CD4-positive, alpha-beta T cell (primary cell): ENCODE results near the gene TRIP11. TPM values are rescaled to one million over a fixed set of nuclear protein-coding genes. Genes with fewer than 3 reads are reported as not detected.

ENCODE experiments used
- ATAC-seq: fragments of 200-7000 bp; cut with Tn5 transposase; one replicate; pipeline ENCODE4 v1.10.0; 2022; ENCODE audit warnings: mild to moderate bottlenecking; ENCODE audit not compliant: poor library complexity
- CTCF ChIA-PET: fragments of 350-600 bp; sonication (Branson Sonifier 250); formaldehyde crosslinking; loops from one replicate; lab custom pipeline; 2021; ENCODE audit warnings: antibody characterized with exemption, inconsistent platforms; lab: Charles Lee
- POLR2A ChIA-PET: fragments of 350-600 bp; sonication (Branson Sonifier 250); formaldehyde crosslinking; loops from one replicate; lab custom pipeline; 2021; ENCODE audit warnings: antibody characterized with exemption, inconsistent platforms; lab: Charles Lee
- DNase-seq, 14 experiments: peaks; one replicate each; pipeline ENCODE4 v3.0.0-alpha.2; 2013 to 2020; ENCODE audit warnings: mixed read lengths in 2 of 14
- H3K27ac ChIP-seq, 2 donors: one replicate each; pipeline versions ENCODE4 v1.5.1 to v1.7.0; 2013; ENCODE audit warnings: low read length in 2 of 2, low read depth in 1 of 2, mild to moderate bottlenecking in 1 of 2
- H3K27me3 ChIP-seq, 2 experiments: 1 replicate in 1 of 2; 2 replicates in 1 of 2; pipeline versions ENCODE4 v1.6.1 to v1.7.0; 2013; ENCODE audit warnings: low read length in 2 of 2, control low read depth in 1 of 2, mild to moderate bottlenecking in 1 of 2, moderate library complexity in 1 of 2; ENCODE audit not compliant: insufficient read depth in 2 of 2, control insufficient read depth in 1 of 2
- H3K36me3 ChIP-seq: one replicate; pipeline ENCODE4 v1.6.1; 2013; ENCODE audit warnings: low read length, control low read depth; ENCODE audit not compliant: insufficient read depth
- H3K4me1 ChIP-seq: one replicate; pipeline ENCODE4 v1.6.1; 2013; ENCODE audit warnings: low read length, control low read depth; ENCODE audit not compliant: insufficient read depth
- H3K4me3 ChIP-seq: one replicate; pipeline ENCODE4 v1.5.1; 2013; ENCODE audit warnings: mild to moderate bottlenecking, low read length, moderate library complexity
- H3K9me3 ChIP-seq, 2 experiments: 1 replicate in 1 of 2; 2 replicates in 1 of 2; pipeline versions ENCODE4 v1.6.1 to v1.7.0; 2013; ENCODE audit warnings: low read length in 2 of 2, mild to moderate bottlenecking in 2 of 2, control low read depth in 1 of 2, moderate library complexity in 1 of 2; ENCODE audit not compliant: control insufficient read depth in 1 of 2, insufficient read depth in 1 of 2
- H3K27ac Mint-ChIP-seq: one replicate; pipeline ENCODE4 v1.8.0; 2020; ENCODE audit warnings: mixed read lengths
- H3K27me3 Mint-ChIP-seq: one replicate; pipeline ENCODE4 v1.8.0; 2021; ENCODE audit warnings: mixed read lengths
- H3K36me3 Mint-ChIP-seq: one replicate; pipeline ENCODE4 v1.8.0; 2021; ENCODE audit warnings: low read depth, mixed read lengths
- H3K4me1 Mint-ChIP-seq: one replicate; pipeline ENCODE4 v1.8.0; 2021; ENCODE audit warnings: low read depth, mixed read lengths
- H3K4me3 Mint-ChIP-seq: one replicate; pipeline ENCODE4 v1.8.0; 2020; ENCODE audit warnings: mild to moderate bottlenecking, mixed read lengths
- H3K9me3 Mint-ChIP-seq: one replicate; pipeline ENCODE4 v1.8.0; 2020; ENCODE audit warnings: mixed read lengths
- intact Hi-C, 2 experiments: fragments of 100-400 bp; cut with DNase I in 1 of 2; cut with micrococcal nuclease in 1 of 2; formaldehyde crosslinking; loops; one replicate each; pipeline versions ENCODE4 v1.15.1 to v1.9.0; 2023 to 2025; cut with DNase I, micrococcal nuclease
- total RNA-seq, 174 experiments: library from RNA in 2 of 174; stranded (reverse) in 2 of 174; gene quantifications; one replicate each; pipeline ENCODE4 v1.2.3 and lab custom pipeline; 2021 to 2026
- TF ChIP-seq, protein P1 (sequence below): fragments of 200-600 bp; IDR thresholded peaks from one replicate; pipeline ENCODE4 v1.8.0; 2022; ENCODE audit warnings: antibody characterized with exemption, mild to moderate bottlenecking

The TRIP11 gene
- total RNA-seq, 2 experiments from 2014 or later: 30.0 to 31.2 TPM

DNA sequence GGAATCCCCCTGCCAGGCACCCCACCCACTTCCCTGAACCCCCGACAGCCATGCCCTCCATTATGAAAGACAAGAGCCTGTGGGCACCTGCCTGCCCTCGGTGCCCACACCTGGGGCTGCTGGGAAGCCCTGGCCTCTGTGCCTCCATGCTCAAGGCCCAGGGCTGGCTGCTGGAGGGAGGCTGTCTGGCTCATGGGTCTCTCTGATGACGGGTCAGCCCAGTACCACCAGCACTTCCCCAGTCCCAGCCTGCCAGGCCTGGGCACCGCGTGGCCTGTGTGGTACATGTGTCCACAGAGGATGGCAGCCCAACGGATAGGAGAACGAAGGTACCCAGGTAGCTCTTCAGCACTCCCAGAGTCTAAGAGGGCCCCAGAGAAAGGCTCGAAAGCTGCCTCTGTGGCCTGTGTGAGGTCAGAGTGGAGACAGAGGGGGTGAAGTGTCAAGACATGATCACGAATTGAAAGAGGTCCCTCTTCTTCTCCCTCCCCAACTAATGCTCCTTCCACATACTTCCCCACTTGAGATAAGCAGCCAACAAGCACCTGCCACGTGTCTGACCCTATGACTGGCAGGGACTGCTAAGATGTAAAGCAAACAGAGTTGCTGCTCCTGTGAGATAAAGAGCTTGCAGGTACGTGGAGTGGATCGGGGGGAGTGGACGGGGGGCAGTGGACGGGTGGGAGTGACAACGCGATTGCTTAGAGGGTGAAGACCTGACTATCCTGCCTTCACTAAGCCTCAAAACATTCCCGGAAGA is 113.5 kb downstream of the TRIP11 start:
- no peaks in the 10 kb centered on the region for H3K27me3 ChIP-seq
- DNase-seq: no peak
- TF ChIP-seq, protein P1, sequence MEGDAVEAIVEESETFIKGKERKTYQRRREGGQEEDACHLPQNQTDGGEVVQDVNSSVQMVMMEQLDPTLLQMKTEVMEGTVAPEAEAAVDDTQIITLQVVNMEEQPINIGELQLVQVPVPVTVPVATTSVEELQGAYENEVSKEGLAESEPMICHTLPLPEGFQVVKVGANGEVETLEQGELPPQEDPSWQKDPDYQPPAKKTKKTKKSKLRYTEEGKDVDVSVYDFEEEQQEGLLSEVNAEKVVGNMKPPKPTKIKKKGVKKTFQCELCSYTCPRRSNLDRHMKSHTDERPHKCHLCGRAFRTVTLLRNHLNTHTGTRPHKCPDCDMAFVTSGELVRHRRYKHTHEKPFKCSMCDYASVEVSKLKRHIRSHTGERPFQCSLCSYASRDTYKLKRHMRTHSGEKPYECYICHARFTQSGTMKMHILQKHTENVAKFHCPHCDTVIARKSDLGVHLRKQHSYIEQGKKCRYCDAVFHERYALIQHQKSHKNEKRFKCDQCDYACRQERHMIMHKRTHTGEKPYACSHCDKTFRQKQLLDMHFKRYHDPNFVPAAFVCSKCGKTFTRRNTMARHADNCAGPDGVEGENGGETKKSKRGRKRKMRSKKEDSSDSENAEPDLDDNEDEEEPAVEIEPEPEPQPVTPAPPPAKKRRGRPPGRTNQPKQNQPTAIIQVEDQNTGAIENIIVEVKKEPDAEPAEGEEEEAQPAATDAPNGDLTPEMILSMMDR: no peak
- ChIA-PET POLR2A (no interaction called here), CTCF (no interaction called here)
- no peaks in the 10 kb centered on the region for H3K4me1 ChIP-seq
- H3K27me3 Mint-ChIP-seq: no peaks in the 10 kb centered on the region
- intact Hi-C loops: no loop called here
- no peak overlapping the region for H3K4me3 ChIP-seq
- no peaks in the 10 kb centered on the region for H3K4me1 Mint-ChIP-seq
- H3K27ac ChIP-seq: no peak overlapping the region
- no peak overlapping the region for H3K4me3 Mint-ChIP-seq
- H3K36me3 ChIP-seq: no peaks in the 10 kb centered on the region
- no peak for ATAC-seq
- no peak overlapping the region for H3K27ac Mint-ChIP-seq
- no peaks in the 10 kb centered on the region for H3K9me3 Mint-ChIP-seq
- no peaks in the 10 kb centered on the region for H3K36me3 Mint-ChIP-seq
- no peaks in the 10 kb centered on the region for H3K9me3 ChIP-seq

DNA sequence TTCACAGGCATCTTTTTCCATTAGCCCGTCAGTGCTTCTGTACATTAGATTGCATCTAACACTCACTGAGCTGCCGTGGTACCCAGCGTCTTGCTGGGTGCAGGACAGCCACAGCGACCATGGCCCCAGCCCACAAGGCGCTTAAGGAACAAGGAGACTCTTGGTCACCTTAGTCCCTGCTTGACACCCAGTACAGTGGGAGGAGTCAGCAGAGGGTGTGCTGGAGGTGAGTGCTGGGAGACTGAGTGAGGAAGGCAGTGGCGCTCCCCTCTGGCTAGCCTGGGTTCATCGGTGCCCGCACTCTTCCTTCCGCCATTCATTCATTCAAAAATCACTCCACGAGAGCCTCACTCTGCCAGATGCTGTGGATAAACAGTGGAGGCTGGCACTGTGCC is 114.1 kb downstream of the TRIP11 start:
- no peak overlapping the region for H3K4me3 Mint-ChIP-seq
- Histone ChIP-seq H3K9me3 (no peaks in the 10 kb centered on the region), H3K4me1 (no peaks in the 10 kb centered on the region), H3K36me3 (no peaks in the 10 kb centered on the region), H3K4me3 (no peak overlapping the region), H3K27me3 (no peaks in the 10 kb centered on the region), H3K27ac (no peak overlapping the region)
- DNase-seq: no peak
- TF ChIP-seq, protein P1: no peak
- H3K27me3 Mint-ChIP-seq: no peaks in the 10 kb centered on the region
- no peaks in the 10 kb centered on the region for H3K9me3 Mint-ChIP-seq
- H3K4me1 Mint-ChIP-seq: no peaks in the 10 kb centered on the region
- no peak for ATAC-seq
- ChIA-PET CTCF (no interaction called here), POLR2A (no interaction called here)
- no peak overlapping the region for H3K27ac Mint-ChIP-seq
- intact Hi-C loops: no loop called here
- no peaks in the 10 kb centered on the region for H3K36me3 Mint-ChIP-seq

DNA sequence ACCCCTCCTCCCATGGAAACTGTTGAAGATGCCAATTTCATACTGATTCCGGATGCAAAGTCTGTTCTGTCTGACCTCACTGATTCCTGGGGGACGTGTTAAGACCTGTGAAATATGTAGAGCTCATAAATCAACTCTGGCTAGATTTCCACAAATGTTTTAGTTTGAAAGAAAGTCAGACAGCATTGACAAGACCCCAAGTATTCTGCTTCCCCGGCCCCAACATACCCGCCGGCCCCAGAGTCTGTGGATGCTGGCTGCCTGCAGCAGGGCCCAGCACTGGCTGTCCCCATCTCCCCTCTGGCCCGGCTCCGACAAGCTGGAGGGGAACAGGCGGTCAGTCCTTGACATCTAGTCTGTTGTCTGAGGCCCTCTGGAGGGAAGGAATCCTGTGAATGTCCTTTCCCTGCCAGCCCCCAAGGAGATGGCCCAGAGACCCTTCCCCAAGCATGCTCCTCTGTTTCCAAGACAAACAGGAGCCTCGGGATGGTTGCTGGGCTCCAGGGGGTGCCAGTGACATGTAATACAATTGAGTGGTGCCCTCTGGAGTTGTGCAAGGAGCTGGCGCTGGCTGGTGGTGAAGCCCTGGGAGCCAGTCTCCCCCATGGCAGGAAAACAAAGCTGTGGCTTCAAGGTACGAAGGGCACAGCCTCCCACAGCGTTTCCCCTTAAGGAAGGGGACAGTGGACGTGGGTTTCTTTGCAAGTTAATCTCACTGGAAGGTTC is 114.7 kb downstream of the TRIP11 start:
- Histone ChIP-seq H3K36me3 (no peaks in the 10 kb centered on the region), H3K27me3 (no peaks in the 10 kb centered on the region), H3K27ac (no peak overlapping the region), H3K9me3 (no peaks in the 10 kb centered on the region), H3K4me1 (no peaks in the 10 kb centered on the region), H3K4me3 (no peak overlapping the region)
- ChIA-PET POLR2A (no interaction called here), CTCF (interaction anchor here (0.5 kb wide), 1 partner anchor 1226 kb away, joined by 3 read pairs; no protein-coding TSS in a partner anchor)
- H3K9me3 Mint-ChIP-seq: no peaks in the 10 kb centered on the region
- intact Hi-C loops: no loop called here
- ATAC-seq: no peak
- no peaks in the 10 kb centered on the region for H3K27me3 Mint-ChIP-seq
- H3K4me3 Mint-ChIP-seq: no peak overlapping the region
- H3K36me3 Mint-ChIP-seq: no peaks in the 10 kb centered on the region
- no peaks in the 10 kb centered on the region for H3K4me1 Mint-ChIP-seq
- TF ChIP-seq, protein P1: no peak
- no peak overlapping the region for H3K27ac Mint-ChIP-seq
- DNase-seq: no peak
